ENCODE measurements around the gene DLEC1. TPM values are rescaled to one million over a fixed set of nuclear protein-coding genes. Genes with fewer than 3 reads are reported as not detected.

DLEC1 gene

Small RNA genes lying within 50 kb of the gene (small RNA-seq; reads per million reads assigned to genes)
- not detected for gene RF00019 (ENCODE audit: insufficient read depth)

Data from neuronal stem cell (in vitro differentiated cells).